IPS-NIHi7 (cell line): ENCODE data around the gene GPR35.

Experiments used
- DNase-seq: peaks from one replicate; pipeline ENCODE4 v3.0.0; 2012; ENCODE audit warnings: mixed read lengths; ENCODE audit errors: extremely low spot score

The GPR35 gene

GRCh38 chr2:240624011-240624949, 1.0 kb upstream of the GPR35 start:
- no peak for DNase-seq

- DNase-seq: no peak
These were observed 1.4 kb downstream of the GPR35 start for GRCh38 chr2:240626531-240627300.

GRCh38 chr2:240627736-240628506, 2.6 kb downstream of the GPR35 start:
- no peak for DNase-seq

GRCh38 chr2:240628507-240628807, 3.2 kb downstream of the GPR35 start:
- DNase-seq: no peak

GRCh38 chr2:240628808-240629618, 3.7 kb downstream of the GPR35 start:
- DNase-seq: no peak

GRCh38 chr2:240629619-240629967, 4.3 kb downstream of the GPR35 start:
- no peak for DNase-seq

- DNase-seq: no peak
These were observed 4.9 kb downstream of the GPR35 start for GRCh38 chr2:240629968-240630770.

GRCh38 chr2:240630771-240631547, 5.7 kb downstream of the GPR35 start:
- no peak for DNase-seq

- DNase-seq: no peak
These were observed 6.4 kb downstream of the GPR35 start for GRCh38 chr2:240631548-240632305.

GRCh38 chr2:240632306-240632721, 7.0 kb downstream of the GPR35 start:
- DNase-seq: no peak

- no peak for DNase-seq
These were observed 10.1 kb downstream of the GPR35 start for GRCh38 chr2:240635121-240635997.

GRCh38 chr2:240635998-240636547, 10.8 kb downstream of the GPR35 start:
- DNase-seq: no peak

- DNase-seq: no peak
These were observed 11.4 kb downstream of the GPR35 start for GRCh38 chr2:240636563-240637115.

- no peak for DNase-seq
These were observed 12.0 kb downstream of the GPR35 start for GRCh38 chr2:240637116-240637900.

GRCh38 chr2:240637901-240638345, 12.6 kb downstream of the GPR35 start:
- no peak for DNase-seq

GRCh38 chr2:240638512-240639160, 13.4 kb downstream of the GPR35 start:
- DNase-seq: no peak
